ENCODE measurements around the gene ADIPOR1.
A peak's percentile ranks its signal among the peaks of the same experiment; 100 is the strongest.
"Not testable (repeated sequence)": the region's sequence is repeated elsewhere in the genome, so short reads cannot be mapped to it uniquely, and the experiment has no call there.

ADIPOR1 gene, protein sequence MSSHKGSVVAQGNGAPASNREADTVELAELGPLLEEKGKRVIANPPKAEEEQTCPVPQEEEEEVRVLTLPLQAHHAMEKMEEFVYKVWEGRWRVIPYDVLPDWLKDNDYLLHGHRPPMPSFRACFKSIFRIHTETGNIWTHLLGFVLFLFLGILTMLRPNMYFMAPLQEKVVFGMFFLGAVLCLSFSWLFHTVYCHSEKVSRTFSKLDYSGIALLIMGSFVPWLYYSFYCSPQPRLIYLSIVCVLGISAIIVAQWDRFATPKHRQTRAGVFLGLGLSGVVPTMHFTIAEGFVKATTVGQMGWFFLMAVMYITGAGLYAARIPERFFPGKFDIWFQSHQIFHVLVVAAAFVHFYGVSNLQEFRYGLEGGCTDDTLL
- total RNA-seq, result 78.6 to 91.0 (median 80.3) reads per million in 3 donors

DNA sequence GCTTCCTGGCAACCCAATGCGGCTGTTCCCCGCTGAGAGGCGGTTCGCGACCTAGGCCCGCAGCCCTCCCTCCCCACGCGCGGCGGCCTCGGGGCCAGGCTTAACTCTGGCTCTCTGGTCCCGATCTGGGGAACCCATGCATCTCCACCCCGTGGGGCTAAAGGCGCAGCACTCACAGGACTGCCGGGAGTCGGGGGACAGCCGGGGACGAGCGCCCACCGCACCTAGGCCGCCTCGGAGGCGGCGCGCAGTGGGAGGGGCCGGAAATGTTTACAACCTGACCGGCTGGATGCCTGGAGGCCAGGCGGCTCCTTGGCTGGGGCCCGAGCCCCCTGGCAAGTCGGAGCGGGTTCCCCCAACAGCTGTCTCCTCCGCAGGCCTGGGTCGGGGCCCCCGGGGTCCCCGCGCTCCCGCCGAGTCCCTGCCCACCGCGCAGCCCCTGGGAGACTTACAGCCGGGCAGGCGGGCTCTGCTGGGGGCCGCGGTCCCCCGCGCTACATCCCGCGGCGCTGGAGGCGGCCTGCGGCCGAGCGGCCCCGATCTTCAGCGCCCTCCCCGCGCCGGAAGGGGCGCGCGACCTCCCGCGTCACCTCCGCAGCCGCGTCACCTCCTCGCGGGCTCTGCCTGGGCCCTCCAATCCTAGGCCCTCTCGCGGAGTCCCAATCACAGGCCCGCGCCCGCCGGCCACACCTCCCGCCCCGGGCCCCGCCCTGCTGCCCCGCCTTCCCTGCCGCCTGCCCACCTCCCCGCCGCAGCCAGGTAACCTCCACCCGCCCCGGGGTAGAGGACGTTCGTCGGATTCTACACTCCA, at the start of gene ADIPOR1:
TSS of gene ADIPOR1 (minus strand) at position 580 of the 811 bp plus-strand sequence. CDS start 7,242 bp downstream, outside the sequence.
- Histone ChIP-seq H3K9me3 (ENCODE audit: control insufficient read depth, low read length) (no peaks in the 10 kb centered on the region), H3K36me3 (ENCODE audit: control insufficient read depth, insufficient read depth, low read length) (peaks cover 14% of the 10 kb centered on the region), H3K4me1 (ENCODE audit: control insufficient read depth, insufficient read depth, low read length, poor library complexity, severe bottlenecking) (peaks cover 5% of the 10 kb centered on the region), H3K27ac (ENCODE audit: insufficient read depth, low read length, poor library complexity, severe bottlenecking) (peak within 1 kb of the TSS; percentile 91), H3K27me3 (replicated peaks; ENCODE audit: control insufficient read depth, insufficient read depth, low read length, poor library complexity, severe bottlenecking) (no peaks in the 10 kb centered on the region), H3K4me3 (ENCODE audit: insufficient read depth, low read depth, low read length, poor library complexity, severe bottlenecking) (peak within 1 kb of the TSS; percentile 86)
- peak; percentile 90 to 93 (median 91) for DNase-seq

- Histone ChIP-seq H3K4me3 (ENCODE audit: insufficient read depth, low read depth, low read length, poor library complexity, severe bottlenecking) (peak within 1 kb of the TSS; percentile 99), H3K36me3 (ENCODE audit: control insufficient read depth, insufficient read depth, low read length) (peaks cover 25% of the 10 kb centered on the region), H3K9me3 (ENCODE audit: control insufficient read depth, low read length) (no peaks in the 10 kb centered on the region), H3K4me1 (ENCODE audit: control insufficient read depth, insufficient read depth, low read length, poor library complexity, severe bottlenecking) (peaks cover 11% of the 10 kb centered on the region), H3K27ac (ENCODE audit: insufficient read depth, low read length, poor library complexity, severe bottlenecking) (peak within 1 kb of the TSS; percentile 86), H3K27me3 (replicated peaks; ENCODE audit: control insufficient read depth, insufficient read depth, low read length, poor library complexity, severe bottlenecking) (no peaks in the 10 kb centered on the region)
- peak; percentile 88 to 94 (median 89) for DNase-seq
These were observed 49.1 kb upstream of the ADIPOR1 start, which contains the start of gene TMEM183A for GRCh38 chr1:203006948-203007871. TMEM183A (plus strand) TSS chr1:203007374; CDS start chr1:203007466, 92 bp downstream.

- H3K36me3 ChIP-seq (ENCODE audit: control insufficient read depth, insufficient read depth, low read length); H3K27ac ChIP-seq (ENCODE audit: insufficient read depth, low read length, poor library complexity, severe bottlenecking); H3K9me3 ChIP-seq (ENCODE audit: control insufficient read depth, low read length); H3K27me3 ChIP-seq (replicated peaks; ENCODE audit: control insufficient read depth, insufficient read depth, low read length, poor library complexity, severe bottlenecking); H3K4me3 ChIP-seq (ENCODE audit: insufficient read depth, low read depth, low read length, poor library complexity, severe bottlenecking); DNase-seq: not testable (repeated sequence)
- H3K4me1 ChIP-seq (ENCODE audit: control insufficient read depth, insufficient read depth, low read length, poor library complexity, severe bottlenecking), result peaks cover 11% of the 10 kb centered on the region
These were observed 47.5 kb upstream of the ADIPOR1 start for GRCh38 chr1:203005395-203006142.

- Histone ChIP-seq H3K9me3 (ENCODE audit: control insufficient read depth, low read length) (no peaks in the 10 kb centered on the region), H3K27me3 (replicated peaks; ENCODE audit: control insufficient read depth, insufficient read depth, low read length, poor library complexity, severe bottlenecking) (no peaks in the 10 kb centered on the region), H3K27ac (ENCODE audit: insufficient read depth, low read length, poor library complexity, severe bottlenecking) (no peak overlapping the region), H3K4me1 (ENCODE audit: control insufficient read depth, insufficient read depth, low read length, poor library complexity, severe bottlenecking) (no peaks in the 10 kb centered on the region), H3K36me3 (ENCODE audit: control insufficient read depth, insufficient read depth, low read length) (no peaks in the 10 kb centered on the region), H3K4me3 (ENCODE audit: insufficient read depth, low read depth, low read length, poor library complexity, severe bottlenecking) (no peak overlapping the region)
- DNase-seq, result no peak
These were observed 44.8 kb upstream of the ADIPOR1 start for GRCh38 chr1:203002951-203003350.

DNA sequence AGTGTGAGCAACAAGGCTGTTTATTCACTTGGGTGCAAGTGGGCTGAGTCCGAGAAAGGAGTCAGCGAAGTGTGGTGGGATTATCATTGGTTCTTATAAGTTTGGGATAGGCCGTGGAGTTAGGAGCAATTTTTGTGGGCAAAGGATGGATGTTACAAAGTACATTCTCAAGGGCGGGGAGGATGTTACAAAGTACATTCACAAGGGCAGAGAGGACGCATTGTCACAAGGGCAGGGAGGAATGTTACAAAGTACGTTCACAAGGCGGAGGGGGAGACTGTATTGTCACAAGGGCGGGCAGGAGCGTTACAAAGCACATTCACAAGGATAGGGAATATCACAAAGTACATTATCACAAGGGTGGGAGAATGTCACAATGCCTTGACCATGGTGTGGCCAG, 43.9 kb upstream of the ADIPOR1 start:
- Histone ChIP-seq H3K9me3 (ENCODE audit: control insufficient read depth, low read length) (no peaks in the 10 kb centered on the region), H3K4me1 (ENCODE audit: control insufficient read depth, insufficient read depth, low read length, poor library complexity, severe bottlenecking) (no peaks in the 10 kb centered on the region), H3K4me3 (ENCODE audit: insufficient read depth, low read depth, low read length, poor library complexity, severe bottlenecking) (no peak overlapping the region), H3K27me3 (replicated peaks; ENCODE audit: control insufficient read depth, insufficient read depth, low read length, poor library complexity, severe bottlenecking) (no peaks in the 10 kb centered on the region), H3K36me3 (ENCODE audit: control insufficient read depth, insufficient read depth, low read length) (no peaks in the 10 kb centered on the region), H3K27ac (ENCODE audit: insufficient read depth, low read length, poor library complexity, severe bottlenecking) (no peak overlapping the region)
- DNase-seq, result no peak

DNA sequence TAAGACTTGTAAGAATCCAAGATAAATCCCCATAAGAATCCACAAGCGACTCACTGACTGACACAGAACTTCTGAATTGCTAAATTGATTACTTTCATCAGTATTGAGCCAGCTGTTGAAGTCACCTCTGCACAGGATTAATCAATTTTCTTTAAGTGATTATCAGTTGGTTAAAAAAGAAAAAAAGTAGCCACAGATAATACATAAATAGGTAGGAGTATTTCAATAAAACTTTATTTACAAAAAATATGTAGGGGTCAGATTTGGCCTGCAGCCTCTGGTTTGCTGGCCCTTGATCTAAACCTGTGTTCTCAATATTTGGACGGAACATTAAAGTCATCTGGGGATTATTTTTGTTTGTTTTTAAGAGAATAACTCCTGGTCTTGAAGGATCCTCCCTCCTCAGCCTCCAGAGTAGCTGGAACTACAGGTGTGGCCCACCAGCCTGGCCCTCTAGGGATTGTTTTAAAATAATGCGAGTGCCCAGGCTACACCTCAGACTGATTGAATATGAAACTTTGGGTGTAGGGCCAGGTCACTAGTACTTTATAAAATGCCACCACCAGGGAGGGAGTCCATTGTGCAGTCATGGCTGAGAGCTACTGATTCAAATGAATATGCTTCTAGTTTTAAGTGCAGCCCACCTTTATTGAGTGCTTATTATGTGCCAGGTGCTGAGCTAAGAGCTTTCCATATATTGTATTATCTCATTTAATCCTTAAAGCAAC, 42.3 kb upstream of the ADIPOR1 start:
- H3K4me1 ChIP-seq (ENCODE audit: control insufficient read depth, insufficient read depth, low read length, poor library complexity, severe bottlenecking), result no peaks in the 10 kb centered on the region
- H3K4me3 ChIP-seq (ENCODE audit: insufficient read depth, low read depth, low read length, poor library complexity, severe bottlenecking), result no peak overlapping the region
- H3K36me3 ChIP-seq (ENCODE audit: control insufficient read depth, insufficient read depth, low read length), result no peaks in the 10 kb centered on the region
- H3K27ac ChIP-seq (ENCODE audit: insufficient read depth, low read length, poor library complexity, severe bottlenecking), result no peak overlapping the region
- no peaks in the 10 kb centered on the region for H3K27me3 ChIP-seq (replicated peaks; ENCODE audit: control insufficient read depth, insufficient read depth, low read length, poor library complexity, severe bottlenecking)
- H3K9me3 ChIP-seq (ENCODE audit: control insufficient read depth, low read length), result no peaks in the 10 kb centered on the region
- no peak for DNase-seq

DNA sequence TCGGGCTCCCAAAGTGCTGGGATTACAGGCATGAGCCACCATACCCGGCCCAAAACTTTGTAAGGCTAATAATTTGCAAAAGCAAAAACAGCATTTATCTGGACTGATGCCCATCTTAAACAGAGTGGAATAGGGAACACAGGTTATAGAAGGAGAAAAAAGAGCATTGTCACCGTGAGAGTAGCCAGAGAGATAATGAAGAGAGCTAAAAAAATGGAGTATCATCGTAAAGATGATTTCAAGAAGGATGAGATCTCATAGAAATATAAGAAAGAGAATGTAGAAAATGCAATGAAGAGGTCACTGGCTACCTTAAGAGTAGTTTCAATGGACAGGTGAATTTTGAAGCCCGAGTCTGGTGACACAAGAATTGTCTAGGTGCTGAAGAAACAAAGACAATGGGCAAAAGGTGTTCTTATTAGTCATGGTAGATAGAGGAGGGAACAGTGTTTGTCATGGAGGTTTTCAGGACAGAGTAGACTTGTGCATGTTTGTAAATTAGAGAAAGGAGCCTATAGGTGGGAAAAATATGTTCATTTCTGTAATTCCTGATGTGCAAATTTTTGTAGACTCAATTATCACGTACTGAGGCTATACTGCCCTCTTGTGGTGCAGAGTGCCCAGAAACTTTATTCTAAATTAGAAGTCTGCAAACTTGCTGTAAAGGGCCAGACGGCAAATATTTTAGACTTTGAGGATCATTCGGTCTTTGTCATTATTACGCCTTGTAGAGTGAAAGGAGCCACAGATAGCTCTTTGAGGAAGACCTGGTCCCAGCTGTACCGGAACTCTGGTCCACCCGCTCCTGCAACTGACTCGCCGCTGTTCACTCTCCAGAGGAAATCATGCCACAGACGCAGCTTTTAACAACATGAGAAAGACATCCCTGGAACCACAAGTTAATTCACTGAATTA, 41.0 kb upstream of the ADIPOR1 start:
- Histone ChIP-seq H3K4me1 (ENCODE audit: control insufficient read depth, insufficient read depth, low read length, poor library complexity, severe bottlenecking) (no peaks in the 10 kb centered on the region), H3K27ac (ENCODE audit: insufficient read depth, low read length, poor library complexity, severe bottlenecking) (no peak overlapping the region), H3K9me3 (ENCODE audit: control insufficient read depth, low read length) (no peaks in the 10 kb centered on the region), H3K4me3 (ENCODE audit: insufficient read depth, low read depth, low read length, poor library complexity, severe bottlenecking) (no peak overlapping the region), H3K36me3 (ENCODE audit: control insufficient read depth, insufficient read depth, low read length) (no peaks in the 10 kb centered on the region), H3K27me3 (replicated peaks; ENCODE audit: control insufficient read depth, insufficient read depth, low read length, poor library complexity, severe bottlenecking) (no peaks in the 10 kb centered on the region)
- DNase-seq, result peak; percentile 16 to 50 (median 20)

DNA sequence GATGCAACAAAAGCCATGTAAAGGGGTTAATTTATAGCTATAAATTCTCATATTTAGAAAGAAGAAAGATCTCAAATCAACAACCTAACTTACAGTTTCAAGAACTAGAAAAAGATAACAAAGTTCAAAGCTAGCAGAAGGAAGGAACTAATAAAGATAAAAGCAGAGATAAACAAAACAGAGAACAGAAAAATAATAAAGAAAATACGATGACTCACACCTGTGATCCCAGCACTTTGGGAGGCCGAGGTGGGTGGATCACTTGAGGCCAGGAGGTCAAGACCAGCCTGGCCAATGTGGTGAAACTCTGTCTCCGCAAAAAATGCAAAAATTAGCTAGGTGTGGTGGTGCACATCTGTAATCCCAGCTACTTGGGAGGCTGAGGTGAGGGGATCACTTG, 36.6 kb upstream of the ADIPOR1 start:
- no peaks in the 10 kb centered on the region for H3K36me3 ChIP-seq (ENCODE audit: control insufficient read depth, insufficient read depth, low read length)
- no peaks in the 10 kb centered on the region for H3K4me1 ChIP-seq (ENCODE audit: control insufficient read depth, insufficient read depth, low read length, poor library complexity, severe bottlenecking)
- H3K27ac ChIP-seq (ENCODE audit: insufficient read depth, low read length, poor library complexity, severe bottlenecking), result no peak overlapping the region
- no peaks in the 10 kb centered on the region for H3K27me3 ChIP-seq (replicated peaks; ENCODE audit: control insufficient read depth, insufficient read depth, low read length, poor library complexity, severe bottlenecking)
- no peak for DNase-seq
- no peak overlapping the region for H3K4me3 ChIP-seq (ENCODE audit: insufficient read depth, low read depth, low read length, poor library complexity, severe bottlenecking)
- H3K9me3 ChIP-seq (ENCODE audit: control insufficient read depth, low read length), result no peaks in the 10 kb centered on the region
